ENCODE data around the gene MAGI2. TPM values are rescaled to one million over a fixed set of nuclear protein-coding genes. Genes with fewer than 3 reads are reported as not detected.

Gene MAGI2
- total RNA-seq, 1 donor from 2014 or later = 6.9 TPM

DNA sequence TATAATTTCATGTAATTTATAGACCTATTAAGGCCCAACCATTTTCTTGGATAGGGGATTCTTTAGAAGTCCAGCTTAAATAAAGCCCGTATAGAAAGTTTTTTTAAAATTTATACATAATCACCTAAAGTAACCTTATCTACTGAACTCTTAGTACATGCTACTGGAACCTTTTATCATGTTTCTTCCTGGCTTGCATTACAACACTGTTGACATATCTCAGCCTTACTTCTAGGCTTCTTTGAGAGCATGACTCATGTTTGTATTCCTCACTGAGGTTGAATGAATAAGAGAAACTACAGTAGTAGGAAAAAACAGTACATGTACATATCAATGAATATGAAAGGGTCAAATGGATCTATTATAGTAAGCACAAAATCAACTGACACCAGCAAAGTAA is 8.2 kb upstream of the MAGI2 start:
- H3K9me3 ChIP-seq = no peaks in the 10 kb centered on the region
- no peak for DNase-seq (ENCODE audit: extremely low spot score in 2 of 2)
- H3K4me1 ChIP-seq = peaks cover 8% of the 10 kb centered on the region
- no peak overlapping the region for H3K27ac ChIP-seq
- intact Hi-C loops (cut with DNase I) = no loop called here
- H3K36me3 ChIP-seq = no peaks in the 10 kb centered on the region
- no peaks in the 10 kb centered on the region for H3K27me3 ChIP-seq
- H3K4me3 ChIP-seq = no peak overlapping the region
- TF ChIP-seq, protein P1, sequence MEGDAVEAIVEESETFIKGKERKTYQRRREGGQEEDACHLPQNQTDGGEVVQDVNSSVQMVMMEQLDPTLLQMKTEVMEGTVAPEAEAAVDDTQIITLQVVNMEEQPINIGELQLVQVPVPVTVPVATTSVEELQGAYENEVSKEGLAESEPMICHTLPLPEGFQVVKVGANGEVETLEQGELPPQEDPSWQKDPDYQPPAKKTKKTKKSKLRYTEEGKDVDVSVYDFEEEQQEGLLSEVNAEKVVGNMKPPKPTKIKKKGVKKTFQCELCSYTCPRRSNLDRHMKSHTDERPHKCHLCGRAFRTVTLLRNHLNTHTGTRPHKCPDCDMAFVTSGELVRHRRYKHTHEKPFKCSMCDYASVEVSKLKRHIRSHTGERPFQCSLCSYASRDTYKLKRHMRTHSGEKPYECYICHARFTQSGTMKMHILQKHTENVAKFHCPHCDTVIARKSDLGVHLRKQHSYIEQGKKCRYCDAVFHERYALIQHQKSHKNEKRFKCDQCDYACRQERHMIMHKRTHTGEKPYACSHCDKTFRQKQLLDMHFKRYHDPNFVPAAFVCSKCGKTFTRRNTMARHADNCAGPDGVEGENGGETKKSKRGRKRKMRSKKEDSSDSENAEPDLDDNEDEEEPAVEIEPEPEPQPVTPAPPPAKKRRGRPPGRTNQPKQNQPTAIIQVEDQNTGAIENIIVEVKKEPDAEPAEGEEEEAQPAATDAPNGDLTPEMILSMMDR (IDR thresholded peaks at IDR 0.05) = no peak
- TF ChIP-seq POLR2AphosphoS5 (IDR thresholded peaks at IDR 0.05; ENCODE audit: insufficient read depth in 1 of 2, low read depth in 1 of 2) (no peak), POLR2A (IDR thresholded peaks at IDR 0.05) (no peak)

DNA sequence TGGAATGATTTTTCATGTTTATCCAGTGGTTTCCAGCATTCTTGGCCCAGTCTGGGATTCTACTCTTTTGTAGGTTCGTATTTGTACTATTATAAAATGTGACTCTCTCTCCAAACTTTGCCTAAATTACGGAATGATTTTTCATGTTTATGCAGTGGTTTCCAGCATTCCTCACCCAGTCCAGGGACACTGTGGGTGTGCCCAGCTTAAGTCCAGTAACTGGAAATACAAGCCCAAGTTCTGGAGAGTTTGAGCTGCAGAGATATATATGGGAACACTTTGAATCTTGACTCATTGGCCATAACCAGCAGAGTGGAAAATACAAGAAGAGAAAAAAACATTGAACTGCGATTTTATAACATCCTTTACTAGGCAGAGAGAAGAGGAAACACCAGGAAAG is 5.9 kb upstream of the MAGI2 start:
- intact Hi-C loops (cut with DNase I) = no loop called here
- no peak overlapping the region for H3K4me3 ChIP-seq
- no peaks in the 10 kb centered on the region for H3K36me3 ChIP-seq
- H3K27ac ChIP-seq = no peak overlapping the region
- no peaks in the 10 kb centered on the region for H3K27me3 ChIP-seq
- DNase-seq (ENCODE audit: extremely low spot score in 2 of 2) = no peak
- peaks cover 30% of the 10 kb centered on the region for H3K4me1 ChIP-seq
- no peaks in the 10 kb centered on the region for H3K9me3 ChIP-seq
- TF ChIP-seq POLR2A (IDR thresholded peaks at IDR 0.05) = no peak

DNA sequence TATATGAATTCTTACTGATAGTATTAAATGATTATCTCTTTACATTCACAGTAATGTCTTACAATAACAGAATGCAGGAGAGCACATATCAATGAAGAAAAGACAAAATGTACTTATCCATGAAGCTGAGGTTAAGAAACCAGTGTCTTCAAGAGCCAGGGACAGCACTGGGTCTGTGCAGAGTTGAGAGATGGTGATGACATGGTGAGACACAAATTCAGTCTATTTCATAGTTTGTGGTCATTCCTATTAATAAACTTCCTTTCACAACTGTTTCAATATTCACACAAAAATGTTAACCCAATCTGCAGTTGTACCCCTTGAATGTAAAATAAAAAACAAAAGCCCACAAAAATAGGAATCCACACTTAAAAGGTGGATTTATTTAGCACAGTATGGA is 5.3 kb upstream of the MAGI2 start:
- Histone ChIP-seq H3K4me3 (no peak overlapping the region), H3K9me3 (no peaks in the 10 kb centered on the region), H3K27me3 (no peaks in the 10 kb centered on the region), H3K4me1 (peaks cover 30% of the 10 kb centered on the region), H3K27ac (peak overlapping the region; percentile 22), H3K36me3 (no peaks in the 10 kb centered on the region)
- intact Hi-C loops (cut with DNase I) = no loop called here
- TF ChIP-seq, protein P1 (IDR thresholded peaks at IDR 0.05) = no peak
- no peak for TF ChIP-seq POLR2AphosphoS5 (IDR thresholded peaks at IDR 0.05; ENCODE audit: insufficient read depth in 1 of 2, low read depth in 1 of 2)
- TF ChIP-seq POLR2A (IDR thresholded peaks at IDR 0.05) = no peak
- DNase-seq (ENCODE audit: extremely low spot score in 2 of 2) = no peak

DNA sequence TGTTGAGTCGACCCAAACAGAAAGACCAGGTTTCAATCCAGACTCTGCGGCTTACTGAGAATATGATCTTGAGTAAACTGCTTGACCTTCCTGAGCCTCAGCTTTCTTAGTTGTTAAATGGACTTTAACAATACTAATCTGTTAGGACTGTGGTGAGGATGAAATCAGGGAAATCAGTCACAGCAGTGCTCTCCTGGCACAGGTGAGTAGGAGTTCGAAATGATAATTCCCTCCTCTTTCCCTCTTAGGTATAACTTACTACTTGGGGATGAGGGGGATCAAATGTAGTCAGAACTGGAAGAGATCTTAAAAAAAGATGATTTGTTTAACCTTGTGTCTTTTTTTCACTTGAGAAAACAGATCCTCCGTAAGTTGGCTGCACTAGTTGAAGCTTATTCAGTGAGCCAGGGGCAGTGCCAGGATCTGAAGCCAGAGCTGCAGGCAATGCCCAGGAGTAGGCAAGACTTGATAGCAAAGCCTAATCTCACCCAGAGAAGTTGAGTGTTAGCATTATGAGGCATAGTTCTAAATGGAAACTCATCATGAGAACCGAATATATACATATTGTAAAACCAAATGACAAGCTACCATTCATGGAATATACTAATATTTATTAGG is 1.8 kb upstream of the MAGI2 start:
- H3K27ac ChIP-seq = peak overlapping the region; percentile 96
- TF ChIP-seq, protein P1 (IDR thresholded peaks at IDR 0.05) = no peak
- no peak for TF ChIP-seq POLR2AphosphoS5 (IDR thresholded peaks at IDR 0.05; ENCODE audit: insufficient read depth in 1 of 2, low read depth in 1 of 2)
- no peak for TF ChIP-seq POLR2A (IDR thresholded peaks at IDR 0.05)
- DNase-seq (ENCODE audit: extremely low spot score in 2 of 2) = no peak
- H3K9me3 ChIP-seq = no peaks in the 10 kb centered on the region
- intact Hi-C loops (cut with DNase I) = no loop called here
- H3K4me3 ChIP-seq = peak overlapping the region; percentile 63 to 92
- no peaks in the 10 kb centered on the region for H3K27me3 ChIP-seq
- peaks cover 36% of the 10 kb centered on the region for H3K4me1 ChIP-seq
- H3K36me3 ChIP-seq = no peaks in the 10 kb centered on the region

DNA sequence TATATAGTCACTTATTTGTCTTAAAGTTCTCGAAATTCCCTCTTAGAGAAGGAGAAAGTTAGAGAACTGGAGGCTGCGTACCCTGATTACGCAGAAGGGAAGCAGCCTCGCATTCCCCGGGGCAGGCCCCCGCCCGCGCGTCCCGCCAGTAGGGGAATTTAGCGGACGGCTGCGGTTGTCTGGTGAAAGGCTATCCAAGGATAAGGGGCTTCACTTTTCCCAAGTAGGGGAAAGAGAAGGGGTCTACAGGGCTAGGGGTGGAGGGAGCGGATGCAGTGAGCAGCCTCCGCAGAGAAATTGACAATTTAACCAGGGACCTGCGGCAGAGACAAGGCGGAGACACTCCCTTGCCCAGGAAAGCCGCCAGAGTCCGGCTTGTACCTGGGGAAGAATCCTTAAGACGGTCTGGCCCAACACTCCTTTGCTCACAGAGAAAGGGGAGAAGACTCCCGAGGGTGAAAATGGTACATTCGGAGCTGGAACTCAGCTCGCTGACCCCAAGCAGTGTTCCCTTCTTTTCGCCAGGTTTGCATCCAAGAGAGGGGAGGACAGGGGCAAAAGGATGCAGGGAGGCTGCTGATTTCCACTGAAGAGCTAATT is 994 bp upstream of the MAGI2 start:
- Histone ChIP-seq H3K27ac (peak overlapping the region; percentile 96), H3K9me3 (no peaks in the 10 kb centered on the region), H3K36me3 (no peaks in the 10 kb centered on the region), H3K27me3 (no peaks in the 10 kb centered on the region), H3K4me1 (peaks cover 36% of the 10 kb centered on the region), H3K4me3 (peak overlapping the region; percentile 63 to 92)
- intact Hi-C loops (cut with DNase I) = no loop called here
- TF ChIP-seq, protein P1 (IDR thresholded peaks at IDR 0.05) = no peak
- TF ChIP-seq POLR2AphosphoS5 (IDR thresholded peaks at IDR 0.05; ENCODE audit: insufficient read depth in 1 of 2, low read depth in 1 of 2) (no peak), POLR2A (IDR thresholded peaks at IDR 0.05) (no peak)
- peak in 1 of 2 donors; percentile 85 for DNase-seq (ENCODE audit: extremely low spot score in 2 of 2)
